Sigmoid colon (tissue), 7 donors: Measurements from ENCODE around the gene ITPRIP. TPM values are rescaled to one million over a fixed set of nuclear protein-coding genes. Genes with fewer than 3 reads are reported as not detected.

Experiments used
- DNase-seq: peaks from one replicate; pipeline ENCODE4 v3.0.0-alpha.2; 2019
- H3K27ac ChIP-seq, 4 donors: fragments of 200-600 bp; sonication (generic); one replicate each; pipeline ENCODE4 v1.5.1; 2016 to 2019; ENCODE audit warnings: mild to moderate bottlenecking in 1 of 4
- H3K27me3 ChIP-seq, 3 donors: fragments of 200-600 bp; sonication (generic); one replicate each; pipeline ENCODE4 v1.5.1; 2019; ENCODE audit warnings: mild to moderate bottlenecking in 1 of 3
- H3K36me3 ChIP-seq, 4 donors: fragments of 200-600 bp; sonication (generic); one replicate each; pipeline ENCODE4 v1.5.1; 2016 to 2019
- H3K4me1 ChIP-seq, 4 donors: fragments of 200-600 bp; sonication (generic); one replicate each; pipeline ENCODE4 v1.5.1; 2017 to 2019
- H3K4me3 ChIP-seq, 4 donors: fragments of 200-600 bp; sonication (generic); one replicate each; pipeline ENCODE4 v1.5.1; 2017 to 2019; ENCODE audit warnings: mild to moderate bottlenecking in 2 of 4, moderate library complexity in 1 of 4
- H3K9me3 ChIP-seq, 4 donors: fragments of 200-600 bp in 3 of 4; sonication (generic) in 3 of 4; one replicate each; pipeline versions ENCODE4 v1.5.1 to v1.6.1; 2013 to 2019
- EP300 ChIP-seq, 4 donors: sonication (generic); formaldehyde crosslinking; IDR thresholded peaks; one replicate each; pipeline ENCODE4 v1.6.1; 2017; ENCODE audit warnings: antibody characterized with exemption in 4 of 4
- POLR2A ChIP-seq, 2 donors: fragments of 450-650 bp; IDR thresholded peaks; one replicate each; pipeline ENCODE4 v1.6.1; 2016; ENCODE audit warnings: antibody characterized with exemption in 2 of 2, mild to moderate bottlenecking in 2 of 2, moderate library complexity in 2 of 2
- POLR2AphosphoS5 ChIP-seq, 4 donors: sonication (generic); formaldehyde crosslinking; IDR thresholded peaks; one replicate each; pipeline ENCODE4 v1.6.1; 2017; ENCODE audit warnings: antibody characterized with exemption in 4 of 4
- WGBS, 2 donors: extraction: QIAGEN DNeasy Blood & Tissue Kit; methylation state at CpG; one replicate each; pipeline ENCODE4 v1.1.7; 2013; 5-methylcytosine and 5-hydroxymethylcytosine counted together
- intact Hi-C: fragments of 100-400 bp; cut with DNase I; formaldehyde crosslinking; loops from one replicate; pipeline ENCODE4 v1.15.1; 2023
- polyA plus RNA-seq, 3 donors: library from polyadenylated mRNA; stranded (reverse); fragments of 200-250 nt; gene quantifications; one replicate each; pipeline ENCODE4 v1.2.3, GENCODE V29; 2013
- total RNA-seq, 4 donors: library from RNA; depleted of rRNA; stranded (reverse); fragments of >200 nt; gene quantifications; one replicate each; pipeline ENCODE4 v1.1.0, GENCODE V29; 2016
- TF ChIP-seq, protein P1 (sequence below), 4 experiments: fragments of 450-650 bp in 3 of 4; fragments of 200-600 bp in 1 of 4; IDR thresholded peaks; one replicate each; pipeline ENCODE4 v1.5.1; 2016 to 2019; ENCODE audit warnings: antibody characterized with exemption in 4 of 4, mild to moderate bottlenecking in 3 of 4, moderate library complexity in 2 of 4
- donor health status: healthy with polysubstance abuse.
- donor health status: Bipolar disorder and iron deficiency.
- donor health status: healthy.

Gene ITPRIP
- total and polyA plus RNA-seq, 7 donors: 1.2 to 22.4 (median 11.4) TPM

DNA sequence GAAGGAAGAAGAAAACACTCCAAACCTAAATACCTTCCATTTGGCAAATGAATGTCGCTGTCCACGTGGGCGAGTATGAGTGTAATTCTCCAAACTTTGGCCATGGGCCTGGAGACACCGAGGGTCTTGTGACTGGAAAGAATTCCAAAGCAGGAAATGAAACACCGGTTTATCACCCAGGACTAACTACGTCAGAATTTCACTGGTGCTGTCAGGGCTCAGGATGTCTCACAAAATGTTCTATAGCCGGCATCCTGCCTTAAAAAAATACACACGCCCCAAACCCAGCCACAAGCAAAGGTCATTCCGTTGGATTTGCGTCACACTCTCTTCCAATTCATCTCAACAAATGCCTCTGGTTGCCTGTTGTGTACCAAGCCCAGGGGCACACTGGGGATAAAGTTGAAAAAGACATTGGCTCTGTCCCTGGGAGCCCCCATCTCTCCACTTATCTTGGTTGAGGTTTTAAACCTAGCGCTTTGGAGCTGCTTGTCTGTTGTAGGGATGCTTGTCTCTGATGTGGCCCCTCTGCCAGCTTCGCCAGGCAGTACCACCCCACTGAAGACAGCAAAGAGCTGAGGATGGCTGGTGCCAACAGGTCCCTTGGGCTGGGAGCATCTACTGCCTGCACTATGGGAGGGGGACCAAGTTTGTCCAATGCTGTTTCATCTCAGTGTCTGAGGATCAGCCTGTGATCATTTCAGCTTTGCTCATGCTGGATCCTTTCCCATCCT lies 38.1 kb downstream of the ITPRIP start:
- Histone ChIP-seq H3K4me3 (no peak overlapping the region), H3K36me3 (no peaks in the 10 kb centered on the region), H3K4me1 (peaks cover 0 to 20% (median 20%) of the 10 kb centered on the region in 4 donors), H3K27me3 (no peaks in the 10 kb centered on the region), H3K27ac (peak overlapping the region; percentile 68 to 92 (median 78)), H3K9me3 (no peaks in the 10 kb centered on the region)
- WGBS, 2 donors: 80 to 83% methylated on average over 12 of the region's 12 CpGs
- intact Hi-C loops: no loop called here
- TF ChIP-seq POLR2AphosphoS5 (IDR thresholded peaks at IDR 0.05) (peak; percentile 37 to 82 (median 44)), EP300 (IDR thresholded peaks at IDR 0.05) (peak; percentile 5 to 77 (median 53))
- TF ChIP-seq, protein P1, sequence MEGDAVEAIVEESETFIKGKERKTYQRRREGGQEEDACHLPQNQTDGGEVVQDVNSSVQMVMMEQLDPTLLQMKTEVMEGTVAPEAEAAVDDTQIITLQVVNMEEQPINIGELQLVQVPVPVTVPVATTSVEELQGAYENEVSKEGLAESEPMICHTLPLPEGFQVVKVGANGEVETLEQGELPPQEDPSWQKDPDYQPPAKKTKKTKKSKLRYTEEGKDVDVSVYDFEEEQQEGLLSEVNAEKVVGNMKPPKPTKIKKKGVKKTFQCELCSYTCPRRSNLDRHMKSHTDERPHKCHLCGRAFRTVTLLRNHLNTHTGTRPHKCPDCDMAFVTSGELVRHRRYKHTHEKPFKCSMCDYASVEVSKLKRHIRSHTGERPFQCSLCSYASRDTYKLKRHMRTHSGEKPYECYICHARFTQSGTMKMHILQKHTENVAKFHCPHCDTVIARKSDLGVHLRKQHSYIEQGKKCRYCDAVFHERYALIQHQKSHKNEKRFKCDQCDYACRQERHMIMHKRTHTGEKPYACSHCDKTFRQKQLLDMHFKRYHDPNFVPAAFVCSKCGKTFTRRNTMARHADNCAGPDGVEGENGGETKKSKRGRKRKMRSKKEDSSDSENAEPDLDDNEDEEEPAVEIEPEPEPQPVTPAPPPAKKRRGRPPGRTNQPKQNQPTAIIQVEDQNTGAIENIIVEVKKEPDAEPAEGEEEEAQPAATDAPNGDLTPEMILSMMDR (IDR thresholded peaks at IDR 0.05): no peak
- DNase-seq: peak; percentile 88

DNA sequence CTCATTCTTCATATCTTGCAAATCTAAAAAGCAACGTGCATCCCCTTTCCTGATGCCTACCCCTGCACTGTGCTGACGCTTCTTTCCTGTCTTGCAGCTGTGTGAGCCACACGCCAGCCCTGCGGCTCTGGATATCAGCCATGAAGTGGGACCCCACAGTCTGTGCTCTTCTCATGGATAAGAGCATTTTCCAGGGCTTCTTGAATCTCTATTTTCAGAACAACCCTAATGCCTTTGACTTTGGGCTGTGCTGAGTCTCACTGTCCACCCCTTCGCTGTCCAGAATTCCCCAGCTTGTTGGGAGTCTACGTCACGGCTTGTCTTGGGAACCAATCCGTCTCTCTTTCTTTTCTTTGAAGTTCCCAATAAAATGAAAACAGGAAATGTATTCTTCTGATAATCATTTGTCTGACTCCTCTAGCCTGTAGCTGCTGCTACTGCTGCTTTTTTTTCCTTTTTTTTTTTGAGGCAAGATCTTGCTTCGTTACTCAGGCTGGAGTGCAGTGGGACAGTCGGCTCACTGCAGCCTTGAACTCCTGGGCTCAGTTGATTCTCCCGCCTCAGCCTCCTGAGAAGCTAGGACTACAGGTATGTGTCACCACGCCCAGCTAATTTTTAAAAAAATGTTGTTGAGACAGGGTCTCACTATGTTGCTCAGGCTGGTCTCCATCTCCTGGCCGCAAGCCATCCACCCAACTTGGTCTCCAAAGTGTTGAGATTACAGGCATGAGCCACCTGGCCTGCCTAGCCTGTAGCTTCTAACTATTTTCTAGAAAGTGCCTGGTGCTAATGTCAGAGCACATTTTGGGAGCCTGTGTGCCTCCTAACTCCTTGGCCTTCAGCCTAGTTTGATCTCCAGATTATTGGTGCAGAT lies 39.0 kb downstream of the ITPRIP start:
- H3K27me3 ChIP-seq: no peaks in the 10 kb centered on the region
- DNase-seq: no peak
- peaks cover 0 to 20% (median 20%) of the 10 kb centered on the region in 4 donors for H3K4me1 ChIP-seq
- H3K4me3 ChIP-seq: no peak overlapping the region
- H3K36me3 ChIP-seq: no peaks in the 10 kb centered on the region
- intact Hi-C loops: no loop called here
- peak overlapping the region; percentile 57 to 92 (median 68) for H3K27ac ChIP-seq
- no peak for TF ChIP-seq EP300 (IDR thresholded peaks at IDR 0.05)
- TF ChIP-seq, protein P1 (IDR thresholded peaks at IDR 0.05): no peak
- TF ChIP-seq POLR2A (IDR thresholded peaks at IDR 0.05): no peak
- TF ChIP-seq POLR2AphosphoS5 (IDR thresholded peaks at IDR 0.05): peak in 1 of 4 donors; percentile 28
- WGBS, 2 donors: 68 to 84% methylated on average over 13 of the region's 13 CpGs
- no peaks in the 10 kb centered on the region for H3K9me3 ChIP-seq

DNA sequence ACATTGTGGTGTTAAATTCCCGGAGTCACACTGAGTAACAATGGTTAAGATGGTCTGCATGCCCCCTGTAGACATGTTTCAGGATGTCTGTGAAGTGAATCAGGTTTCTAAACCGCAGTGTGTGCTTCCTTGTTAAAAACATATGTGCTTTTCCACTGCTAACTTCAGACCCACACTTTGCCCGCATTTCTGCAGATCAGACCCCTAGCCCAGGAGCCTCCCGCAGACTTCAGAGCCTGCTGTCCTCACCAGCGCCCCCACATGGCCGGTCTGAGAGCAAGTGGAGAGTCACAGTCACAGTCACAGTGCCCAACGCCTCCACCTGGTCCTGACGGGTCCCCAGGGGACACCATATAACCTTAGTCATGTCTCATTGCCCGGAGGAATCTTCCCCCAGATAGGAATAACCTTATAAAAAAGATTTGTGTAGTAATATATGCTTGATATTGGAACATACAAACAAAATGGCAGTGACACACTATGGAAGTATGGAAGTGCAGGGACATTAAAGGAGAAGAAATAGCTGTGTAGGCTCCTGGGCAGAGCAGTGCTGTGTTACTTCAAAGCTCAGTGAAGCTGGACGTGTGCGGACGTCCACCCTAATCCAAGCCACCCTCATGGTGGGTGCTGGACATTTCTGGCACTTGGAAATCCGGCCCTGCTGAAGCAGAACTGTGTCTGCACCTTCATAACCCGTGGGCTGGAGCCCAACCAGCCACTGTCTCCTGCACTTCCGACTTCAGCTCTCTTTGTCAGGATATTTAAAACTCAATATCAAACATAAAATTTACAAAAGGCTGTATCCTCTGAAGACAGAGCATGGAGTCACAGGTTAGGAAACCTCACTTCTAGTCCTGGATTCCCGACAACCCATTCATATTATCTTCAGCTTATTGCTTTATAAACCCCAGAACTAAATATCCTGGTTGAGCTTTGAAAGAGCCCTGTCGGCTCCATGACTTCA lies 40.3 kb downstream of the ITPRIP start:
- no peak for DNase-seq
- intact Hi-C loops: no loop called here
- TF ChIP-seq POLR2A (IDR thresholded peaks at IDR 0.05): no peak
- TF ChIP-seq, protein P1 (IDR thresholded peaks at IDR 0.05): no peak
- TF ChIP-seq EP300 (IDR thresholded peaks at IDR 0.05): no peak
- TF ChIP-seq POLR2AphosphoS5 (IDR thresholded peaks at IDR 0.05): no peak
- Histone ChIP-seq H3K4me1 (peaks cover 0 to 20% (median 20%) of the 10 kb centered on the region in 4 donors), H3K4me3 (no peak overlapping the region), H3K36me3 (no peaks in the 10 kb centered on the region), H3K27ac (peak overlapping the region in 2 of 4 donors; percentile 77 to 92), H3K9me3 (no peaks in the 10 kb centered on the region), H3K27me3 (no peaks in the 10 kb centered on the region)
- 73 to 81% methylated on average over 17 of the region's 17 CpGs for WGBS, 2 donors

DNA sequence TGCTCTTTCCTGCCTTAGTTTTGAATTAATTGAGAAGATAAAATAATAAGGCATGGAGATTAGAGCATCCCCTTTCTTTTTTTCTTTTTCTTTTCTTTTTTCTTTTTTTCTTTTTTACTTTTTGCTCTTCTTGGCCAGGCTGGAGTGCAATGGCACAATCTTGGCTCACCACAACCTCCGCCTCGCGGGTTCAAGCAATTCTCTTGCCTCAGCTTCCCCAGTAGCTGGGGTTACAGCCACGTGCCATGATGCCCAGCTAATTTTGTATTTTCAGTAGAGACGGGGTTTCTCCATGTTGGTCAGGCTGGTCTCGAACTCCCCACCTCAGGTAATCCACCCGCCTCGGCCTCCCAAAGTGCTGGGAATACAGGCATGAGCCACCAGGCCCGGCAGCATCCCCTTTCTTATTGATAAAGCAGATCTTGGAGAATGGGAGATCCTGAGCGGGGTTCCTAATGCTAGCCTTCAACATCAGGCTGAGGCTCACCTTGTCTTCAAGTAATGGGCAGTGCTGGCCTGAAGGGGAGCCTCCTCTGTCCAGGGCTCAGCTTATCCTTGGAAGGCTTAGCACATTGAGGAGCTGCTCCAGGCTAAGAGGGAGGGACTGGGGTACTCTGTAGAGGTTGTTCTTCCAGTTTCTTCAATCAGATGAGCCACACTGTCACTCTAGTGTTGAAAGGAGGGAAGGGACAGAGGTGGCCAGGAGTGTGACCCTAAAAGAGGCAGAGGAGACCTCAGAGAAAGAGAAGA lies 41.4 kb downstream of the ITPRIP start:
- 94 to 97% methylated on average over 10 of the region's 10 CpGs for WGBS, 2 donors
- no peak overlapping the region for H3K27ac ChIP-seq

More for the DNA sequence above, 41.4 kb downstream of the ITPRIP start:
- Histone ChIP-seq H3K9me3 (no peaks in the 10 kb centered on the region), H3K4me3 (no peak overlapping the region), H3K36me3 (no peaks in the 10 kb centered on the region), H3K4me1 (peaks cover 0 to 20% (median 20%) of the 10 kb centered on the region in 4 donors), H3K27me3 (no peaks in the 10 kb centered on the region)
- no peak for DNase-seq
- intact Hi-C loops: no loop called here
- TF ChIP-seq, protein P1 (IDR thresholded peaks at IDR 0.05): no peak
- TF ChIP-seq POLR2A (IDR thresholded peaks at IDR 0.05) (no peak), POLR2AphosphoS5 (IDR thresholded peaks at IDR 0.05) (no peak), EP300 (IDR thresholded peaks at IDR 0.05) (no peak)
